HG03060 (cell line): ENCODE data around the gene HDGFL1.

Experiments used
- ATAC-seq: cut with Tn5 transposase; IDR thresholded peaks from one replicate; pipeline ENCODE4 v1.9.1; 2021; ENCODE audit warnings: low read depth, moderate number of reproducible peaks; ENCODE audit not compliant: unreplicated experiment

The HDGFL1 gene

GRCh38 chr6:22569281-22570184, at the start of gene HDGFL1:
TSS of gene HDGFL1 (plus strand) at chr6:22569566. CDS start at chr6:22569576, 10 bp downstream.
- no peak for ATAC-seq

GRCh38 chr6:22521035-22521434, 48.3 kb upstream of the HDGFL1 start:
- no peak for ATAC-seq

GRCh38 chr6:22526736-22527135, 42.6 kb upstream of the HDGFL1 start:
- ATAC-seq, result no peak

GRCh38 chr6:22529866-22530265, 39.5 kb upstream of the HDGFL1 start:
- ATAC-seq, result no peak

- no peak for ATAC-seq
These were observed 38.9 kb upstream of the HDGFL1 start for GRCh38 chr6:22530506-22530905.

- ATAC-seq, result no peak
These were observed 33.2 kb upstream of the HDGFL1 start for GRCh38 chr6:22536122-22536521.

- no peak for ATAC-seq
These were observed 24.9 kb upstream of the HDGFL1 start for GRCh38 chr6:22544476-22544875.

- ATAC-seq, result no peak
These were observed 24.3 kb upstream of the HDGFL1 start for GRCh38 chr6:22545051-22545450.

GRCh38 chr6:22546236-22546635, 23.1 kb upstream of the HDGFL1 start:
- ATAC-seq, result no peak

- no peak for ATAC-seq
These were observed 18.2 kb upstream of the HDGFL1 start for GRCh38 chr6:22550971-22551670.

- ATAC-seq, result no peak
These were observed 13.1 kb upstream of the HDGFL1 start for GRCh38 chr6:22556266-22556665.

- no peak for ATAC-seq
These were observed 12.4 kb upstream of the HDGFL1 start for GRCh38 chr6:22557007-22557406.

- ATAC-seq, result no peak
These were observed 11.0 kb upstream of the HDGFL1 start for GRCh38 chr6:22558288-22558882.

GRCh38 chr6:22568854-22569253, 512 bp upstream of the HDGFL1 start:
- no peak for ATAC-seq

GRCh38 chr6:22570185-22570551, 802 bp downstream of the HDGFL1 start:
- no peak for ATAC-seq

GRCh38 chr6:22575190-22575589, 5.8 kb downstream of the HDGFL1 start:
- no peak for ATAC-seq

GRCh38 chr6:22579439-22579838, 10.1 kb downstream of the HDGFL1 start:
- no peak for ATAC-seq

GRCh38 chr6:22580337-22580736, 11.0 kb downstream of the HDGFL1 start:
- no peak for ATAC-seq

- no peak for ATAC-seq
These were observed 13.2 kb downstream of the HDGFL1 start for GRCh38 chr6:22582417-22583205.

- no peak for ATAC-seq
These were observed 13.9 kb downstream of the HDGFL1 start for GRCh38 chr6:22583230-22583629.

- no peak for ATAC-seq
These were observed 14.6 kb downstream of the HDGFL1 start for GRCh38 chr6:22583927-22584326.
